PC-3 (cell line): ENCODE measurements around the gene SLC25A25. TPM values are rescaled to one million over a fixed set of nuclear protein-coding genes. Genes with fewer than 3 reads are reported as not detected.
A peak's percentile ranks its signal among the peaks of the same experiment; 100 is the strongest.

Experiments
- ATAC-seq: fragments of 200-7000 bp; cut with Tn5 transposase; 2 replicates; pipeline ENCODE4 v1.9.1; 2020; ENCODE audit warnings: mild to moderate bottlenecking, moderate library complexity
- BruUV-seq: library from RNA; stranded (reverse); fragments of 400-500 nt; replicated peaks from 2 replicates; lab custom pipeline; 2021; lab: Mats Ljungman, UMichigan
- CTCF ChIA-PET: fragments of 300-600 bp; sonication (Branson Sonifier 250); formaldehyde crosslinking; loops from one replicate; lab custom pipeline; 2022; ENCODE audit warnings: antibody characterized with exemption; lab: Charles Lee
- POLR2A ChIA-PET: fragments of 300-600 bp; sonication (Branson Sonifier 250); formaldehyde crosslinking; loops from one replicate; lab custom pipeline; 2022; ENCODE audit warnings: antibody characterized with exemption; ENCODE audit not compliant: unreplicated experiment; lab: Charles Lee
- DNase-seq: peaks from one replicate; pipeline ENCODE4 v3.0.0-alpha.2; 2015
- H2AFZ ChIP-seq: fragments of 300-600 bp; sonication (generic); 2 replicates; pipeline ENCODE4 v1.6.0; 2016; ENCODE audit warnings: antibody characterized with exemption, low read length
- H3F3A ChIP-seq: fragments of 300-600 bp; sonication (generic); one replicate; pipeline ENCODE4 v1.6.0; 2017; ENCODE audit warnings: antibody characterized with exemption, low read length, control low read depth, mild to moderate bottlenecking; ENCODE audit not compliant: unreplicated experiment
- H3K27ac ChIP-seq: fragments of 300-600 bp; sonication (generic); 2 replicates; pipeline ENCODE4 v1.5.1; 2016; ENCODE audit warnings: mild to moderate bottlenecking, low read length
- H3K27me3 ChIP-seq: fragments of 300-600 bp; sonication (generic); 2 replicates; pipeline ENCODE4 v1.6.1; 2016; ENCODE audit warnings: low read length, mixed read lengths
- H3K36me3 ChIP-seq: fragments of 300-600 bp; sonication (generic); 2 replicates; pipeline ENCODE4 v1.6.1; 2016; ENCODE audit warnings: low read depth, mixed run types, low read length, mixed read lengths
- H3K4me1 ChIP-seq: fragments of 300-600 bp; sonication (generic); 2 replicates; pipeline ENCODE4 v1.5.1; 2016; ENCODE audit warnings: low read length; ENCODE audit not compliant: insufficient read depth
- H3K4me2 ChIP-seq: fragments of 300-600 bp; sonication (generic); 2 replicates; pipeline ENCODE4 v1.6.0; 2016; ENCODE audit warnings: low read length
- H3K4me3 ChIP-seq: fragments of 300-600 bp; sonication (generic); 2 replicates; pipeline ENCODE4 v1.5.1; 2016; ENCODE audit warnings: mild to moderate bottlenecking, low read length, mixed read lengths
- H3K79me2 ChIP-seq: fragments of 300-600 bp; sonication (generic); 2 replicates; pipeline ENCODE4 v1.6.1; 2017; ENCODE audit warnings: low read length, mixed read lengths
- H3K9ac ChIP-seq: fragments of 300-600 bp; sonication (generic); 2 replicates; pipeline ENCODE4 v1.6.0; 2016; ENCODE audit warnings: mild to moderate bottlenecking, low read length
- H3K9me2 ChIP-seq: fragments of 300-600 bp; sonication (generic); replicated peaks from 2 replicates; pipeline ENCODE4 v1.6.1; 2016; ENCODE audit warnings: mixed run types, low read length, mixed read lengths
- H3K9me3 ChIP-seq: fragments of 300-600 bp; sonication (generic); 2 replicates; pipeline ENCODE4 v1.6.1; 2016; ENCODE audit warnings: low read length, mixed read lengths
- H4K20me1 ChIP-seq: fragments of 300-600 bp; sonication (generic); 2 replicates; pipeline ENCODE4 v1.6.1; 2016; ENCODE audit warnings: low read length, mixed read lengths
- CTCF ChIP-seq: fragments of 300-600 bp; sonication (generic); conservative IDR thresholded peaks from 2 replicates; pipeline ENCODE4 v1.5.1; 2017; ENCODE audit warnings: antibody characterized with exemption, low read depth, mild to moderate bottlenecking, low read length
- EZH2 ChIP-seq: fragments of 300-600 bp; sonication (generic); IDR thresholded peaks from one replicate; pipeline ENCODE4 v1.6.1; 2017; ENCODE audit warnings: antibody characterized with exemption, mild to moderate bottlenecking, low read length; ENCODE audit not compliant: unreplicated experiment
- EZH2phosphoT487 ChIP-seq: fragments of 300-600 bp; sonication (generic); IDR thresholded peaks from 2 replicates; pipeline ENCODE4 v1.6.1; 2018; ENCODE audit warnings: mild to moderate bottlenecking, antibody characterized with exemption, low read length, borderline replicate concordance
- intact Hi-C: fragments of 100-400 bp; cut with micrococcal nuclease; formaldehyde crosslinking; loops from 2 replicates; pipeline ENCODE4 v1.9.0; 2023
- total RNA-seq: library from RNA; depleted of rRNA; stranded (reverse); fragments of >200 nt; gene quantifications from 2 replicates; pipeline ENCODE4 v1.2.3, GENCODE V29; 2014

Gene SLC25A25
- total RNA-seq, 1 experiment from 2014 or later: 25.2 TPM

DNA sequence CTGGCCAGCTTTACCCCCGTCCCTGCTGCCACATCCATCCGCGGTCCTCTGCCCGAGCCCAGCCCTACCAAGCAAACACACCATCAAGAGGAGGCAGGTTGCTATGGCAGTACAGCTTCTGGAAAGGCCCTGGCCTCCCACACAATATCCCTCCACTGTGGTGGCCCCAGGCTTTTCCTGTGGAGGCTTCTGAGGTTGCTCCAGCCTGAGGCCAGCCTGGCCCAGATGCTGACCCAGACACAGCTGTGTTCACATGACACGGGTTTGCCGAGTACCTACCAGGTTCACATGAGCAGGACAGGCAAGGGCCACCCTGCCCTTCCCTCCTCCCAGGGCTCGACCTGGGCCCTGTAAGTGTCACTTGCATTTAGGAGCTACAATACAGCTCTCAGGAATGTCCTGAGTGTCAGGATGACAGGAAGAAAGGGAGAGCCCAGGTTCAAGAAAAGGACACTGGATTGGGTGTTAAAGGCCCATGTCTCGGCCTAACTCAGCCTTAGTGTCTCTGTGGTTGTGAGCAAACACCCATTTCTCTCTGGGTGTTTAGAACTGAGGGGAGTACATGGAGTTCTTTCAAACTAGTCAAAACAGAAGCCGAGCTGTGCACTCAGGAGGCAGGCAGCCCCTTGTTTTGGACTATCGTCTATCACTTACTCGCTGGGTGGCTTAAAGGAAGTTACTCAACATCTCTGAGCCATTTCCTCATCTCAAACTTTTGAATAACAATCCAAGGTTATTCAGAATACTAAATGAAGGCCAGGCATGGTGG is 41.1 kb upstream of the SLC25A25 start:
- H3K27me3 ChIP-seq: no peaks in the 10 kb centered on the region
- ChIA-PET CTCF (no interaction called here), POLR2A (interaction anchor here (0.6 kb wide), 1 partner anchor 226 kb away, joined by 5 read pairs; no protein-coding TSS in a partner anchor)
- H3K79me2 ChIP-seq: no peaks in the 10 kb centered on the region
- peaks cover 4% of the 10 kb centered on the region; the same call in 1 of the 2 replicates for H3K4me1 ChIP-seq
- H3K9me3 ChIP-seq: no peaks in the 10 kb centered on the region
- H4K20me1 ChIP-seq: no peaks in the 10 kb centered on the region
- DNase-seq (no peak), ATAC-seq (no peak)
- no peak overlapping the region for H2AFZ ChIP-seq
- H3K9ac ChIP-seq: no peak overlapping the region
- H3K36me3 ChIP-seq: no peaks in the 10 kb centered on the region
- H3K4me2 ChIP-seq: no peak overlapping the region
- H3F3A ChIP-seq: no peaks in the 10 kb centered on the region
- H3K4me3 ChIP-seq: no peak overlapping the region
- no peak overlapping the region for H3K27ac ChIP-seq
- no peaks in the 10 kb centered on the region for H3K9me2 ChIP-seq
- TF ChIP-seq CTCF: no peak
- intact Hi-C loops: no loop called here
- no TSS peak for BruUV-seq

- Histone ChIP-seq H3K4me3 (no peak overlapping the region), H2AFZ (no peak overlapping the region), H3K9me2 (no peaks in the 10 kb centered on the region), H3K4me1 (peaks cover 4% of the 10 kb centered on the region; the same call in 1 of the 2 replicates), H3F3A (no peaks in the 10 kb centered on the region), H4K20me1 (no peaks in the 10 kb centered on the region), H3K9ac (no peak overlapping the region), H3K9me3 (no peaks in the 10 kb centered on the region), H3K27me3 (no peaks in the 10 kb centered on the region), H3K4me2 (no peak overlapping the region), H3K36me3 (no peaks in the 10 kb centered on the region), H3K79me2 (no peaks in the 10 kb centered on the region), H3K27ac (no peak overlapping the region)
- ATAC-seq: no peak
- intact Hi-C loops: no loop called here
- ChIA-PET POLR2A (no interaction called here), CTCF (no interaction called here)
- BruUV-seq: no TSS peak
- no peak for DNase-seq
- no peak for TF ChIP-seq EZH2
- TF ChIP-seq CTCF: no peak
- TF ChIP-seq EZH2phosphoT487: no peak
Observed at GRCh38 chr9:128027705-128028104, 40.3 kb upstream of the SLC25A25 start.

GRCh38 chr9:128033609-128034008 is 34.4 kb upstream of the SLC25A25 start:
- intact Hi-C loops: loop anchor here (2.0 kb wide), 2 partner anchors 53 to 91 kb away; partner anchors contain the start of gene EEIG1
- Histone ChIP-seq H4K20me1 (no peaks in the 10 kb centered on the region), H3K27ac (peak overlapping the region; percentile 39), H3K4me1 (peaks cover 11% of the 10 kb centered on the region; the same call in 1 of the 2 replicates), H3K9me3 (no peaks in the 10 kb centered on the region), H3K9me2 (no peaks in the 10 kb centered on the region), H3K4me3 (no peak overlapping the region), H3K27me3 (no peaks in the 10 kb centered on the region), H3K4me2 (no peak overlapping the region), H3K36me3 (no peaks in the 10 kb centered on the region), H2AFZ (no peak overlapping the region), H3F3A (no peaks in the 10 kb centered on the region), H3K79me2 (no peaks in the 10 kb centered on the region), H3K9ac (no peak overlapping the region)
- BruUV-seq: no TSS peak
- ATAC-seq: peak; percentile 8; the same call in 1 of the 2 replicates
- DNase-seq: no peak
- no peak for TF ChIP-seq CTCF
- no peak for TF ChIP-seq EZH2
- TF ChIP-seq EZH2phosphoT487: no peak
- ChIA-PET POLR2A (no interaction called here), CTCF (no interaction called here)
